ENCODE results near the gene PHAF1.

Gene PHAF1

GRCh38 chr16:67109407-67110135 is at the start of gene PHAF1:
TSS of gene PHAF1 (plus strand) at chr16:67109941. CDS start at chr16:67110176, 235 bp downstream.
- Histone ChIP-seq H3K4me1 (ENCODE audit: control insufficient read depth, insufficient read depth, low read length) (peaks cover 24% of the 10 kb centered on the region), H3K4me3 (ENCODE audit: low read length in 2 of 2) (peak within 1 kb of the TSS; percentile 96 to 97), H3K9ac (ENCODE audit: low read length in 2 of 2) (peak within 1 kb of the TSS; percentile 83 to 93), H3K27me3 (ENCODE audit: control insufficient read depth in 1 of 2, insufficient read depth in 2 of 2, low read length in 2 of 2) (no peaks in the 10 kb centered on the region), H3K27ac (ENCODE audit: low read length) (peak within 1 kb of the TSS; percentile 74), H3K36me3 (ENCODE audit: control insufficient read depth in 2 of 2, insufficient read depth in 2 of 2, low read length in 2 of 2) (no peaks in the 10 kb centered on the region), H3K9me3 (ENCODE audit: control insufficient read depth in 2 of 2, low read length in 2 of 2) (no peaks in the 10 kb centered on the region)

GRCh38 chr16:67063008-67063407 is 46.7 kb upstream of the PHAF1 start:
- no peaks in the 10 kb centered on the region for H3K27me3 ChIP-seq (ENCODE audit: control insufficient read depth in 1 of 2, insufficient read depth in 2 of 2, low read length in 2 of 2)
- no peak overlapping the region for H3K9ac ChIP-seq (ENCODE audit: low read length in 2 of 2)
- H3K36me3 ChIP-seq (ENCODE audit: control insufficient read depth in 2 of 2, insufficient read depth in 2 of 2, low read length in 2 of 2): peaks cover 5 to 6% of the 10 kb centered on the region in 2 donors
- H3K4me3 ChIP-seq (ENCODE audit: low read length in 2 of 2): no peak overlapping the region
- H3K4me1 ChIP-seq (ENCODE audit: control insufficient read depth, insufficient read depth, low read length): no peaks in the 10 kb centered on the region
- no peaks in the 10 kb centered on the region for H3K9me3 ChIP-seq (ENCODE audit: control insufficient read depth in 2 of 2, low read length in 2 of 2)
- H3K27ac ChIP-seq (ENCODE audit: low read length): no peak overlapping the region

DNA sequence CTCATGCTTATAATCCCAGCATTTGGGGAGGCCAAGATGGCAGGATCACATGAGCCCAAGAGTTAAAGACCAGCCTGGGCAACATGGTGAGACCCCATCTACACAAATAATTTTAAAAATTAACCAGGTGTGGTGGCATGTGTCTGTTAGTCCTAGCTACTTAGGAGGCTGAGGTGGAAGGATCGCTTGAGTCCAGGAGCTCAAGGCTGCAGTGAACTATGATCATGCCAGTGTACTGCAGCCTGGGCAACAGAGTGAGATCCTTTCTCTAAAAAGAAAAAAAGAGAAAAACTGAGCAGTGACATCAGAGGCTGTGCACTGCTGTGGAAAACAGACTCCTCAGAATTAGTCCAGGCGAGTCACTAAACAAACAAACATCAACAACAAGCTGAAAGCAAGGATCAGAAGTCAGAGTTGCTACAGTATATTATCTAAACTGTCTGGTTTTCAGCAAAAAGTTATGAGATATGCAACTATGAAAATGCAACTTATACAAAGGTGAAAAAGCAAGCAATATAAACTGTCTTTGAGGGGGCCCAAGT is 41.5 kb upstream of the PHAF1 start:
- H3K36me3 ChIP-seq (ENCODE audit: control insufficient read depth in 2 of 2, insufficient read depth in 2 of 2, low read length in 2 of 2): peaks cover 8 to 12% of the 10 kb centered on the region in 2 donors

GRCh38 chr16:67071476-67072048 is 38.2 kb upstream of the PHAF1 start:
- H3K36me3 ChIP-seq (ENCODE audit: control insufficient read depth in 2 of 2, insufficient read depth in 2 of 2, low read length in 2 of 2): peaks cover 13 to 15% of the 10 kb centered on the region in 2 donors
- H3K9ac ChIP-seq (ENCODE audit: low read length in 2 of 2): no peak overlapping the region
- no peaks in the 10 kb centered on the region for H3K4me1 ChIP-seq (ENCODE audit: control insufficient read depth, insufficient read depth, low read length)
- H3K27ac ChIP-seq (ENCODE audit: low read length): no peak overlapping the region
- H3K27me3 ChIP-seq (ENCODE audit: control insufficient read depth in 1 of 2, insufficient read depth in 2 of 2, low read length in 2 of 2): no peaks in the 10 kb centered on the region
- no peaks in the 10 kb centered on the region for H3K9me3 ChIP-seq (ENCODE audit: control insufficient read depth in 2 of 2, low read length in 2 of 2)
- no peak overlapping the region for H3K4me3 ChIP-seq (ENCODE audit: low read length in 2 of 2)

More for the DNA sequence above, 41.5 kb upstream of the PHAF1 start:
- Histone ChIP-seq H3K9ac (ENCODE audit: low read length in 2 of 2) (no peak overlapping the region), H3K9me3 (ENCODE audit: control insufficient read depth in 2 of 2, low read length in 2 of 2) (no peaks in the 10 kb centered on the region), H3K4me3 (ENCODE audit: low read length in 2 of 2) (no peak overlapping the region), H3K27ac (ENCODE audit: low read length) (no peak overlapping the region), H3K4me1 (ENCODE audit: control insufficient read depth, insufficient read depth, low read length) (no peaks in the 10 kb centered on the region), H3K27me3 (ENCODE audit: control insufficient read depth in 1 of 2, insufficient read depth in 2 of 2, low read length in 2 of 2) (no peaks in the 10 kb centered on the region)

DNA sequence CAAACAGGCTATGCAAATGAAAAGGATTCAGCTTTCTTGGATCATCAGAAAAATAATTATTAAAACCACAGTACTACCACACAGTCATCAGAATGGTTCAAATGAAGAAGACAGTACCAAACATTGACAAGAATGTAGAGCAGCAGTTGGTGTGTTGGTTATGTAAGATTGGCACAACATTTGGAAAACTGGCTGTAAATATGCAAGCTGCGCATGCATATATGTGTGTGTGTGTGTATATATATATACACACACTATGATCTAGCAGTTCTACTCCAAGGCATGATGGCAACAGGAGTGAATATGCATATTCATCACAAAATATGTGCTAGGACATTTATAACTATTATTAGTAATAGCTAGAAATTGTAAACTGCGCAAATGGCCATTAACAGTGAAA is 34.4 kb upstream of the PHAF1 start:
- Histone ChIP-seq H3K9me3 (ENCODE audit: control insufficient read depth in 2 of 2, low read length in 2 of 2) (no peaks in the 10 kb centered on the region), H3K27ac (ENCODE audit: low read length) (no peak overlapping the region), H3K27me3 (ENCODE audit: control insufficient read depth in 1 of 2, insufficient read depth in 2 of 2, low read length in 2 of 2) (no peaks in the 10 kb centered on the region), H3K36me3 (ENCODE audit: control insufficient read depth in 2 of 2, insufficient read depth in 2 of 2, low read length in 2 of 2) (peaks cover 6 to 7% of the 10 kb centered on the region in 2 donors), H3K4me3 (ENCODE audit: low read length in 2 of 2) (no peak overlapping the region), H3K4me1 (ENCODE audit: control insufficient read depth, insufficient read depth, low read length) (no peaks in the 10 kb centered on the region), H3K9ac (ENCODE audit: low read length in 2 of 2) (no peak overlapping the region)

- Histone ChIP-seq H3K27me3 (ENCODE audit: control insufficient read depth in 1 of 2, insufficient read depth in 2 of 2, low read length in 2 of 2) (no peaks in the 10 kb centered on the region), H3K9me3 (ENCODE audit: control insufficient read depth in 2 of 2, low read length in 2 of 2) (no peaks in the 10 kb centered on the region), H3K9ac (ENCODE audit: low read length in 2 of 2) (no peak overlapping the region), H3K27ac (ENCODE audit: low read length) (no peak overlapping the region), H3K4me1 (ENCODE audit: control insufficient read depth, insufficient read depth, low read length) (no peaks in the 10 kb centered on the region), H3K36me3 (ENCODE audit: control insufficient read depth in 2 of 2, insufficient read depth in 2 of 2, low read length in 2 of 2) (peaks cover 3 to 5% of the 10 kb centered on the region in 2 donors), H3K4me3 (ENCODE audit: low read length in 2 of 2) (no peak overlapping the region)
Observed at GRCh38 chr16:67077871-67078270, 31.9 kb upstream of the PHAF1 start.

GRCh38 chr16:67082100-67082499 is 27.6 kb upstream of the PHAF1 start:
- H3K4me1 ChIP-seq (ENCODE audit: control insufficient read depth, insufficient read depth, low read length): no peaks in the 10 kb centered on the region
- H3K4me3 ChIP-seq (ENCODE audit: low read length in 2 of 2): no peak overlapping the region
- no peak overlapping the region for H3K9ac ChIP-seq (ENCODE audit: low read length in 2 of 2)
- H3K9me3 ChIP-seq (ENCODE audit: control insufficient read depth in 2 of 2, low read length in 2 of 2): no peaks in the 10 kb centered on the region
- no peaks in the 10 kb centered on the region for H3K27me3 ChIP-seq (ENCODE audit: control insufficient read depth in 1 of 2, insufficient read depth in 2 of 2, low read length in 2 of 2)
- H3K27ac ChIP-seq (ENCODE audit: low read length): no peak overlapping the region
- peaks cover 0 to 3% of the 10 kb centered on the region in 2 donors for H3K36me3 ChIP-seq (ENCODE audit: control insufficient read depth in 2 of 2, insufficient read depth in 2 of 2, low read length in 2 of 2)

DNA sequence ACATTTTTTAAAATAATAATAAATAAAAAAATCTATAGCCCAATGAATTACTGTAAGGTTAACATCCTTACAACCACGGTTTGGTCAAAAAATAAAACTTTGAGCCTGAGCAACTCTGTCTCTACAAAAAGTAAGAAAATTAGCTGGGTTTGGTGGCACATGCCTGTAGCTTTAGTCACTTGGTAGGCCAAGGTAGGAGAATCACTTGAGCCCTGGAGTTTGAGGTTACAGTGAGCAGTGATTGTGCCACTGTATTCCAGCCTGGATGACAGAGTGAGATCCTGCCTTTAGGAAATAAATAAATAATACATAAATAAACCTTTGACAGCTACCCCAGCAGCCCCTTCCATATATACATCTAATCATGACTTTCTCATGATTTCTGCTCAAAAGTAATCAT is 26.9 kb upstream of the PHAF1 start:
- no peak overlapping the region for H3K27ac ChIP-seq (ENCODE audit: low read length)
- peaks cover 0 to 3% of the 10 kb centered on the region in 2 donors for H3K36me3 ChIP-seq (ENCODE audit: control insufficient read depth in 2 of 2, insufficient read depth in 2 of 2, low read length in 2 of 2)
- no peak overlapping the region for H3K9ac ChIP-seq (ENCODE audit: low read length in 2 of 2)
- H3K4me1 ChIP-seq (ENCODE audit: control insufficient read depth, insufficient read depth, low read length): no peaks in the 10 kb centered on the region
- H3K27me3 ChIP-seq (ENCODE audit: control insufficient read depth in 1 of 2, insufficient read depth in 2 of 2, low read length in 2 of 2): no peaks in the 10 kb centered on the region
- H3K9me3 ChIP-seq (ENCODE audit: control insufficient read depth in 2 of 2, low read length in 2 of 2): no peaks in the 10 kb centered on the region
- H3K4me3 ChIP-seq (ENCODE audit: low read length in 2 of 2): no peak overlapping the region

- Histone ChIP-seq H3K9ac (ENCODE audit: low read length in 2 of 2) (no peak overlapping the region), H3K4me3 (ENCODE audit: low read length in 2 of 2) (no peak overlapping the region), H3K4me1 (ENCODE audit: control insufficient read depth, insufficient read depth, low read length) (no peaks in the 10 kb centered on the region), H3K36me3 (ENCODE audit: control insufficient read depth in 2 of 2, insufficient read depth in 2 of 2, low read length in 2 of 2) (peaks cover 0 to 3% of the 10 kb centered on the region in 2 donors), H3K9me3 (ENCODE audit: control insufficient read depth in 2 of 2, low read length in 2 of 2) (no peaks in the 10 kb centered on the region), H3K27ac (ENCODE audit: low read length) (no peak overlapping the region), H3K27me3 (ENCODE audit: control insufficient read depth in 1 of 2, insufficient read depth in 2 of 2, low read length in 2 of 2) (no peaks in the 10 kb centered on the region)
Observed at GRCh38 chr16:67084345-67085028, 25.3 kb upstream of the PHAF1 start.

GRCh38 chr16:67086822-67087221 is 22.9 kb upstream of the PHAF1 start:
- Histone ChIP-seq H3K4me1 (ENCODE audit: control insufficient read depth, insufficient read depth, low read length) (no peaks in the 10 kb centered on the region), H3K36me3 (ENCODE audit: control insufficient read depth in 2 of 2, insufficient read depth in 2 of 2, low read length in 2 of 2) (peaks cover 0 to 3% of the 10 kb centered on the region in 2 donors), H3K27ac (ENCODE audit: low read length) (no peak overlapping the region), H3K9ac (ENCODE audit: low read length in 2 of 2) (peak overlapping the region in 1 of 2 donors; percentile 21), H3K4me3 (ENCODE audit: low read length in 2 of 2) (no peak overlapping the region), H3K9me3 (ENCODE audit: control insufficient read depth in 2 of 2, low read length in 2 of 2) (no peaks in the 10 kb centered on the region), H3K27me3 (ENCODE audit: control insufficient read depth in 1 of 2, insufficient read depth in 2 of 2, low read length in 2 of 2) (no peaks in the 10 kb centered on the region)
